Loucy (cell line): ENCODE data around the gene ARHGDIA.

Experiments used
- H2AFZ ChIP-seq: fragments of 200-600 bp; sonication (generic); 2 replicates; pipeline ENCODE4 v1.6.0; 2016; ENCODE audit warnings: antibody characterized with exemption, mild to moderate bottlenecking, low read length, moderate library complexity
- H3F3A ChIP-seq: fragments of 200-600 bp; 2 replicates; pipeline ENCODE4 v1.6.0; 2016; ENCODE audit warnings: antibody characterized with exemption, low read depth, mild to moderate bottlenecking
- H3K27me3 ChIP-seq: fragments of 200-600 bp; sonication (generic); 2 replicates; pipeline ENCODE4 v1.6.1; 2014; ENCODE audit warnings: low read length, mild to moderate bottlenecking; ENCODE audit not compliant: insufficient read depth, poor library complexity, severe bottlenecking
- H3K36me3 ChIP-seq: fragments of 200-600 bp; sonication (generic); 2 replicates; pipeline ENCODE4 v1.6.1; 2016; ENCODE audit warnings: low read length; ENCODE audit not compliant: insufficient read depth
- H3K4me1 ChIP-seq: fragments of 200-600 bp; sonication (generic); 2 replicates; pipeline ENCODE4 v1.5.1; 2014; ENCODE audit warnings: low read length, mild to moderate bottlenecking; ENCODE audit not compliant: insufficient read depth, poor library complexity, severe bottlenecking
- H3K4me2 ChIP-seq: fragments of 200-600 bp; sonication (generic); 2 replicates; pipeline ENCODE4 v1.6.0; 2014; ENCODE audit warnings: antibody characterized with exemption, low read length, low read depth, mild to moderate bottlenecking; ENCODE audit not compliant: poor library complexity, severe bottlenecking
- H3K4me3 ChIP-seq: fragments of 200-600 bp; sonication (generic); 2 replicates; pipeline ENCODE4 v1.5.1; 2014; ENCODE audit warnings: low read length, mild to moderate bottlenecking, mixed read lengths; ENCODE audit not compliant: poor library complexity, severe bottlenecking
- H3K79me2 ChIP-seq: fragments of 200-600 bp; sonication (generic); 2 replicates; pipeline ENCODE4 v1.6.1; 2014; ENCODE audit warnings: low read length; ENCODE audit not compliant: insufficient read depth
- H3K9ac ChIP-seq: fragments of 200-600 bp; sonication (generic); 2 replicates; pipeline ENCODE4 v1.6.0; 2014; ENCODE audit warnings: mild to moderate bottlenecking, low read depth, low read length, moderate library complexity; ENCODE audit not compliant: poor library complexity, severe bottlenecking
- H3K9me2 ChIP-seq: fragments of 200-600 bp; sonication (generic); replicated peaks from 2 replicates; pipeline ENCODE4 v1.6.1; 2016; ENCODE audit warnings: low read depth, low read length, mixed read lengths
- H3K9me3 ChIP-seq: fragments of 200-600 bp; sonication (generic); 2 replicates; pipeline ENCODE4 v1.6.1; 2014; ENCODE audit warnings: mild to moderate bottlenecking, antibody characterized with exemption, low read length, low read depth; ENCODE audit not compliant: insufficient read depth
- H4K20me1 ChIP-seq: fragments of 200-600 bp; sonication (generic); 2 replicates; pipeline ENCODE4 v1.6.0; 2014; ENCODE audit warnings: antibody characterized with exemption, low read length, mild to moderate bottlenecking; ENCODE audit not compliant: insufficient read depth, poor library complexity, severe bottlenecking
- EZH2phosphoT487 ChIP-seq: fragments of 200-600 bp; IDR thresholded peaks from 2 replicates; pipeline ENCODE4 v1.6.1; 2018; ENCODE audit warnings: antibody characterized with exemption, mild to moderate bottlenecking, moderate library complexity, borderline replicate concordance
- TF ChIP-seq, protein P1 (sequence below): fragments of 200-600 bp; sonication (generic); conservative IDR thresholded peaks from 2 replicates; pipeline ENCODE4 v1.5.1; 2014; ENCODE audit warnings: mild to moderate bottlenecking, antibody characterized with exemption, low read length

The ARHGDIA gene

DNA sequence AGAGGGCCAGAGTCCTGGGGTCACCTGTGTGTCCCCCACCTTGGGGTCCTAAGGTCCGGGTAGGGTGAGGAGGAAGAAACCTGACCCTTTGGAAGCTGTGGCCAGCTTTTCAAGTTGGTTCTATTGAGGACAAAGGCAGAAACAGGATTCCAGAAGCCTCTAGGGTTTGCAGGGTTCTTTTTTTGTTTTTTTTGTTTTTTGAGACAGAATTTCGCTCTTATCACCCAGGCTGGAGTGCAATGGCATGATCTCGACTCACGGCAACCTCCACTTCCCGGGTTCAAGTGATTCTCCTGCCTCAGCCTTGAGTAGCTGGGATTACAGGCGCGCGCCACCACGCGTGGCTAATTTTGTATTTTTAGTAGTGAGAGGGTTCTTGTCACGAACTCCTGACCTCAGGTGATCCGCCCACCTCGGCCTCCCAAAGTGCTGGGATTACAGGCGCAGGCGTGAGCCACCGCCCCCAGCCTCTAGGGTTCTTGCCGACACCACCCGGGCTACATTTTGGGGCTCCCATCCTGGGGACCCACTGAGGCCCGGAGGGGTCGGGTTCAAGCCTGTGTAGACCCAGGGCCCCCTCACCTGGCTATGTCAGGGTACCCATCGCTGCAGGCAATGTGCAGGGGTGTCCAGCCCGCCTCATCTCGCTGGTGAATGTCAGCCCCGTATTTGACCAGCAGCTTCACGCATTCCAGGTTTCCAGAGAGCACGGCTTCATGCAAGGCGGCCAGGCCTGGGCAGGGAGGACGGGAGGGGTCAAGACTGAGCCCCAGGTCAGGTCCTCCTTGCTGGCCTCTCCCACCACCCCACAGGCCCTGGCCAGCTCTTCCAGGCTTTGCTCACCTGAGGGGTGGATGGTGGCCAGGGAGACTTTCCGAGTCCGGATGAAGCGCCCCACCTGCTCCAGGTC lies 37.0 kb downstream of the ARHGDIA start:
- Histone ChIP-seq H3K79me2 (peaks cover 40% of the 10 kb centered on the region), H3K36me3 (no peaks in the 10 kb centered on the region), H3K9ac (peak overlapping the region; percentile 98), H3K4me1 (peaks cover 17% of the 10 kb centered on the region), H3K9me2 (no peaks in the 10 kb centered on the region), H2AFZ (peak overlapping the region; percentile 76; the same call in 1 of the 2 replicates), H3K9me3 (no peaks in the 10 kb centered on the region), H3K27me3 (no peaks in the 10 kb centered on the region), H3K4me3 (peak overlapping the region; percentile 92), H3F3A (no peaks in the 10 kb centered on the region), H4K20me1 (no peaks in the 10 kb centered on the region), H3K4me2 (peak overlapping the region; percentile 89)
- no peak for TF ChIP-seq EZH2phosphoT487
- TF ChIP-seq, protein P1, sequence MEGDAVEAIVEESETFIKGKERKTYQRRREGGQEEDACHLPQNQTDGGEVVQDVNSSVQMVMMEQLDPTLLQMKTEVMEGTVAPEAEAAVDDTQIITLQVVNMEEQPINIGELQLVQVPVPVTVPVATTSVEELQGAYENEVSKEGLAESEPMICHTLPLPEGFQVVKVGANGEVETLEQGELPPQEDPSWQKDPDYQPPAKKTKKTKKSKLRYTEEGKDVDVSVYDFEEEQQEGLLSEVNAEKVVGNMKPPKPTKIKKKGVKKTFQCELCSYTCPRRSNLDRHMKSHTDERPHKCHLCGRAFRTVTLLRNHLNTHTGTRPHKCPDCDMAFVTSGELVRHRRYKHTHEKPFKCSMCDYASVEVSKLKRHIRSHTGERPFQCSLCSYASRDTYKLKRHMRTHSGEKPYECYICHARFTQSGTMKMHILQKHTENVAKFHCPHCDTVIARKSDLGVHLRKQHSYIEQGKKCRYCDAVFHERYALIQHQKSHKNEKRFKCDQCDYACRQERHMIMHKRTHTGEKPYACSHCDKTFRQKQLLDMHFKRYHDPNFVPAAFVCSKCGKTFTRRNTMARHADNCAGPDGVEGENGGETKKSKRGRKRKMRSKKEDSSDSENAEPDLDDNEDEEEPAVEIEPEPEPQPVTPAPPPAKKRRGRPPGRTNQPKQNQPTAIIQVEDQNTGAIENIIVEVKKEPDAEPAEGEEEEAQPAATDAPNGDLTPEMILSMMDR, result no peak

DNA sequence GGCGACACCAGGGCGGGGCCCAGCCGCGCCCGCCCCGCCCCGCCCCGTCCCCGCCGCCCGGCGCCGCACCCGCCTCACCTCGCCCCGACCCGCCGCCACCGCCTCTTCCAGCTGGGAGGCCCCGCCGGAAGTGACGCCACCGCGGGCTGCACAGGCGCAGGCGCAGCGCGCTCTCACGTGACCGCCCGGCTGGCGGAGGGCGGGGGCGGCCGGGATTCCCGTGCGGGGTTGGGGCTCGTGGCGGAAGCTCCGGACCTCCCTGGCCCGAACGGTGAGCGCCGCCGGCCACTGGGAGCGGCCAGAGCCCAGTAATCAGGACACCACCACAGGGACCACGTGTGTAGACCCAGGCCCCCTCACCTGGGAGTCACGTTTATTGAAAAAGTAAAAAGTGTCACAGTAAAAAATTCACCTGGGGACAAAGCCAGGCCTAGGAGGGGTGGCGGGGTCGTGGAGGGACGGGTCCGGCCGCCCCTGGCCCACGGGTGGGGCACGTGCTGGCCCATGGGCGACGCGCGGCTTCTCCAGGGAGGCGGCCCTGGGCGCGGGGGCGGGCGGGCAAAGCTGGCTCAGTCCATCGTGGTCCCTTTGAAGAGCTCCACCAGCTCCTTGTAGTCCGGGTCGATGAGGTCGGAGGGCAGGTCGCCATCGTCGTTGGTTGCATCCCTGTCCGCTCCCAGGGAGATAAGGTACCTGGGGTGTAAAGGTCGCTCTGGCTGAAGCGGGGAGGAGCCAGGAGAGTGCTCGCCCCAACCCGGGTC lies 37.8 kb downstream of the ARHGDIA start, which contains the start of gene MCRIP1:
TSS of gene MCRIP1 (minus strand) at position 132 of the 761 bp plus-strand sequence. CDS start 8,785 bp downstream, outside the sequence.
- Histone ChIP-seq H3K4me2 (peak within 1 kb of the TSS; percentile 99), H3K36me3 (no peaks in the 10 kb centered on the region), H3K9me2 (no peaks in the 10 kb centered on the region), H3K79me2 (peaks cover 46% of the 10 kb centered on the region), H3K9me3 (no peaks in the 10 kb centered on the region), H4K20me1 (no peaks in the 10 kb centered on the region), H3K4me1 (peaks cover 23% of the 10 kb centered on the region), H3K27me3 (no peaks in the 10 kb centered on the region), H3K4me3 (peak within 1 kb of the TSS; percentile 96), H3K9ac (peak within 1 kb of the TSS; percentile 98), H3F3A (no peaks in the 10 kb centered on the region), H2AFZ (peak within 1 kb of the TSS; percentile 76)
- TF ChIP-seq EZH2phosphoT487, result no peak
- TF ChIP-seq, protein P1, result no peak

DNA sequence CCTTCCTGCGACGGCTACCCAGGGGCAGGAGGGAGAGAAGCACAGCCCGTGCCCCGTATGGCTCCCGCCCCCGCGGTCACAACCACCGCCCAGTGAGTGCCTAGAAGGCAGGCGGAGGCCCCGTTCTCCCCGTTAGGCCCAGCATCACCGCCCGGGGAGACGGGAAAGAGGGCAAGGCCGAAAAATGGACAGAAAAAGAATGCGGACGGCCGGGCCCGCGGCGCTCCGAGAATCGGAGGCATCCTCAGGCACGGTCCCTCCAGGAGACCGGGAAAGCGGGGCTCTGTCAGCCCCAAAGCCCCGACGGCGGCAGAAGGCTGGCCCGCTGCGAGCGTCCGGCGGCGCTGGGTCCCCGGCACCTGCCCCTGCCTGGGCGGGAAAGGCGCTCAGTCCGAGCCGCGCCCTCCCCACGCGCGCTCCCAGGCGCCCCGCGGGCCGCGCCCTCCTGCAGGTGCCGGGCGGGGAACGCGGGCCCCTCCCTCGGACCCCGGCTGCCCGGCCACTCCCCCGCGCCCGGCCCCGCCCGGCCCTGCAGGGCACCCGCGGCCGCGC lies 38.5 kb downstream of the ARHGDIA start:
- TF ChIP-seq, protein P1, result no peak
- TF ChIP-seq EZH2phosphoT487, result no peak
- H3K9me3 ChIP-seq, result no peaks in the 10 kb centered on the region
- no peaks in the 10 kb centered on the region for H3K27me3 ChIP-seq
- no peaks in the 10 kb centered on the region for H3K9me2 ChIP-seq
- H3K79me2 ChIP-seq, result peaks cover 49% of the 10 kb centered on the region
- peak overlapping the region; percentile 88 for H3K9ac ChIP-seq
- peak overlapping the region; percentile 44 for H2AFZ ChIP-seq
- H3K4me3 ChIP-seq, result peak overlapping the region; percentile 96
- peaks cover 23% of the 10 kb centered on the region for H3K4me1 ChIP-seq
- peak overlapping the region; percentile 99 for H3K4me2 ChIP-seq
- no peaks in the 10 kb centered on the region for H3K36me3 ChIP-seq
- H3F3A ChIP-seq, result no peaks in the 10 kb centered on the region
- H4K20me1 ChIP-seq, result no peaks in the 10 kb centered on the region
